PFSK-1 (cell line): Measurements from ENCODE around the gene ITGA7.

ENCODE experiments used
- POLR2AphosphoS5 ChIP-seq: IDR thresholded peaks from 2 replicates; pipeline ENCODE4 v1.6.1; 2012; ENCODE audit warnings: low read depth, mild to moderate bottlenecking, control low read depth, low read length, moderate library complexity
- REST ChIP-seq, 2 experiments: IDR thresholded peaks; 2 replicates each; pipeline versions ENCODE4 v1.6.1 to v1.8.0; 2011 to 2012; ENCODE audit warnings: low read depth in 2 of 2, low read length in 2 of 2, control low read depth in 1 of 2, inconsistent platforms in 1 of 2, mild to moderate bottlenecking in 1 of 2, moderate library complexity in 1 of 2; ENCODE audit not compliant: insufficient read depth in 1 of 2
- SIN3A ChIP-seq: IDR thresholded peaks from 2 replicates; pipeline ENCODE4 v1.6.1; 2012; ENCODE audit warnings: mild to moderate bottlenecking, low read length, moderate library complexity, borderline replicate concordance; ENCODE audit not compliant: insufficient read depth
- TAF1 ChIP-seq: IDR thresholded peaks from 2 replicates; pipeline ENCODE4 v1.6.1; 2012; ENCODE audit warnings: low read length, control low read depth, borderline replicate concordance; ENCODE audit not compliant: insufficient read depth

- no peak for TF ChIP-seq TAF1
- no peak for TF ChIP-seq REST (IDR thresholded peaks at IDR 0.05; ENCODE audit: insufficient read depth in 1 of 2, low read depth in 2 of 2, low read length in 2 of 2)
- no peak for TF ChIP-seq SIN3A
- TF ChIP-seq POLR2AphosphoS5: no peak; the same call in 1 of the 2 replicates
These were observed 15.2 kb upstream of the ITGA7 start for GRCh38 chr12:55722948-55723347.
